Right lobe of liver (tissue), 4 donors: ENCODE measurements around the gene CALCOCO1.

Experiments
- POLR2A ChIP-seq: fragments of 450-650 bp; IDR thresholded peaks from one replicate; pipeline ENCODE4 v1.6.1; 2017; ENCODE audit warnings: antibody characterized with exemption, mild to moderate bottlenecking
- TF ChIP-seq, protein P1 (sequence below), 4 donors: fragments of 200-600 bp in 3 of 4; fragments of 450-650 bp in 1 of 4; IDR thresholded peaks; one replicate each; pipeline versions ENCODE4 v1.5.1 to v1.8.0; 2016 to 2022; ENCODE audit warnings: antibody characterized with exemption in 4 of 4, mild to moderate bottlenecking in 2 of 4
- donor health status: DM: no; HTN: no; CAD: no.
- donor health status: DM: no; HTN: no; CAD: no.
- donor health status: DM: no; HTN: yes; CAD: no.

DNA sequence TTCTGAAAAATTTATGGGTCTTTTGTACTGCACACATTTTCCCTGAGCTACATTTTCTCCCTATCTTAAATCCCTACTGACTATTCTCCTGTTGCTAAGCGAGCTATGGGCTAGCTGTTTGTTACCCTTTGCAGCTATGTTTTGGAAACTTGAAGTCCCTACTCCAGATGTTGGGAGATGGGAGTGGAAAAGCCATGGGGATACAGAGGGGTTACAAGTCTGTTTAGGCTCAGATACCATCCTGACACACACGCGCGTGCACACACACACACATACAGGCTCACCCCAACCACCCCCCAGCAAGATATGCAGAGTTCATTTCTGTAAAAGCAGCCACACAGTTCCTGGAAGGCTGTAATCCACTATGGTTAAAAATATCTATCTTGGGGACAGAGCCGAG is 67.2 kb downstream of the CALCOCO1 start:
- TF ChIP-seq POLR2A = no peak
- TF ChIP-seq, protein P1, sequence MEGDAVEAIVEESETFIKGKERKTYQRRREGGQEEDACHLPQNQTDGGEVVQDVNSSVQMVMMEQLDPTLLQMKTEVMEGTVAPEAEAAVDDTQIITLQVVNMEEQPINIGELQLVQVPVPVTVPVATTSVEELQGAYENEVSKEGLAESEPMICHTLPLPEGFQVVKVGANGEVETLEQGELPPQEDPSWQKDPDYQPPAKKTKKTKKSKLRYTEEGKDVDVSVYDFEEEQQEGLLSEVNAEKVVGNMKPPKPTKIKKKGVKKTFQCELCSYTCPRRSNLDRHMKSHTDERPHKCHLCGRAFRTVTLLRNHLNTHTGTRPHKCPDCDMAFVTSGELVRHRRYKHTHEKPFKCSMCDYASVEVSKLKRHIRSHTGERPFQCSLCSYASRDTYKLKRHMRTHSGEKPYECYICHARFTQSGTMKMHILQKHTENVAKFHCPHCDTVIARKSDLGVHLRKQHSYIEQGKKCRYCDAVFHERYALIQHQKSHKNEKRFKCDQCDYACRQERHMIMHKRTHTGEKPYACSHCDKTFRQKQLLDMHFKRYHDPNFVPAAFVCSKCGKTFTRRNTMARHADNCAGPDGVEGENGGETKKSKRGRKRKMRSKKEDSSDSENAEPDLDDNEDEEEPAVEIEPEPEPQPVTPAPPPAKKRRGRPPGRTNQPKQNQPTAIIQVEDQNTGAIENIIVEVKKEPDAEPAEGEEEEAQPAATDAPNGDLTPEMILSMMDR (IDR thresholded peaks at IDR 0.05) = no peak
